ENCODE measurements around the gene PLEKHM1. TPM values are rescaled to one million over a fixed set of nuclear protein-coding genes. Genes with fewer than 3 reads are reported as not detected.

The PLEKHM1 gene
- total and polyA plus RNA-seq, 2 donors (not counting 3 experiments of a cell fraction or from before 2014, with no cell fraction given): 29.7 to 52.0 TPM

DNA sequence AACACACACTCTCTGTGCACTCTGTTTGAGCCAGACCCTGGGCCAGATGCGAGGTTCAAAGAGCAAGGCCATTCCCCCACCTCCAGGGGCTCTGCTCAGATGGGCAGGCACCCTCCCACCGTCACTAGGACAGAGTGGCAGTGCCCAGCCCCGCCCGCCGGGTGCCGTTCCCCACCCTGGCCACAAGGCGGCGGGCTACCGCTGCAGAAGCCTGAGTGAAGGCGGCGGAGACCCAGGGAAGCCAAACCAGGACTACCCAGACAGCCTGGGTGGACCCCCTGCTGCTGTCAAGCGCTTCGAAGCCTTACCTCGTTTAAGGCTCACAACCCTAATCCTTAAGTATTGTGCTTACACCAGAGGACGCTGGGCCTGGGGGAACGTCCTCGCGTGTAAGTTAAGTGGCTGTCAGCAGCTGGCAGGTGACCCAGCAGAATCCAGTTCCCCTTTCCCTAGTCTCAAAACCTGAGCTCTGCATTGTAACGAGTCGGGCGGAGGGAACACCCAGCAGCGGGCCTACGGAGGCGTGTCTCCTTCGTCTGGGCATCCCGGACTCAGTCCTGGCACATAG, 62.4 kb downstream of the PLEKHM1 start:
- Histone ChIP-seq H3K4me1 (ENCODE audit: control insufficient read depth, extremely low read depth, insufficient read depth, low read length) (peaks cover under 1% of the 10 kb centered on the region), H3K27me3 (ENCODE audit: control insufficient read depth in 2 of 2, insufficient read depth in 2 of 2, low read length in 2 of 2) (no peaks in the 10 kb centered on the region)

More for the DNA sequence above, 62.4 kb downstream of the PLEKHM1 start:
- Histone ChIP-seq H3K9ac (replicated peaks; ENCODE audit: extremely low read depth, insufficient read depth, low read length) (no peak overlapping the region), H3K27ac (ENCODE audit: insufficient read depth, low read depth, low read length) (no peak overlapping the region), H4K20me1 (replicated peaks; ENCODE audit: control insufficient read depth, extremely low read depth, insufficient read depth, low read length) (no peaks in the 10 kb centered on the region), H3K9me1 (replicated peaks; ENCODE audit: control insufficient read depth, extremely low read depth, insufficient read depth, low read length) (no peaks in the 10 kb centered on the region), H2AFZ (ENCODE audit: low read depth, low read length) (no peak overlapping the region), H3K4me2 (ENCODE audit: insufficient read depth, low read length) (no peak overlapping the region), H3K36me3 (ENCODE audit: control insufficient read depth in 2 of 2, extremely low read depth in 1 of 2, insufficient read depth in 2 of 2, low read length in 2 of 2) (no peaks in the 10 kb centered on the region), H3K9me3 (replicated peaks; ENCODE audit: control insufficient read depth, insufficient read depth, low read length) (no peaks in the 10 kb centered on the region), H3K4me3 (replicated peaks in 1 of 3; ENCODE audit: insufficient read depth in 1 of 3, low read depth in 1 of 3, low read length in 3 of 3) (no peak overlapping the region), H3K79me2 (ENCODE audit: control insufficient read depth, insufficient read depth, low read length) (no peaks in the 10 kb centered on the region)
- dilution Hi-C loops (cut with MboI; ENCODE audit: extremely low pct_ligation_motif_present, low sequenced_read_pairs) (no loop called here), intact Hi-C loops (cut with micrococcal nuclease) (loop anchor here (2.0 kb wide), 2 partner anchors 33 to 209 kb away; no protein-coding TSS in a partner anchor)
- ChIA-PET POLR2A (no interaction called here), CTCF (interaction anchor here (0.6 to 2.0 kb wide), 7 partner anchors 13 to 212 kb away, joined by 3 to 13 read pairs (median 3); no protein-coding TSS in a partner anchor)
- no TSS peak for BruUV-seq (replicated peaks)
- peak; percentile 91 to 97 for TF ChIP-seq CTCF (IDR thresholded peaks at IDR 0.05; ENCODE audit: extremely low read depth in 1 of 2, insufficient read depth in 1 of 2, low read depth in 1 of 2, low read length in 2 of 2)
- TF ChIP-seq, protein P1, sequence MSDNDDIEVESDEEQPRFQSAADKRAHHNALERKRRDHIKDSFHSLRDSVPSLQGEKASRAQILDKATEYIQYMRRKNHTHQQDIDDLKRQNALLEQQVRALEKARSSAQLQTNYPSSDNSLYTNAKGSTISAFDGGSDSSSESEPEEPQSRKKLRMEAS (IDR thresholded peaks at IDR 0.05; ENCODE audit: insufficient read depth, insufficient read length): no peak
- TF ChIP-seq EZH2 (IDR thresholded peaks at IDR 0.05; ENCODE audit: borderline replicate concordance, low read depth, low read length, severe bottlenecking): no peak
- DNase-seq (ENCODE audit: low read depth, low spot score) (peak; percentile 65), FAIRE-seq (peak; percentile 87)

Data from endothelial cell of umbilical vein (primary cell).